ENCODE results near the gene MTREX.

Gene MTREX

DNA sequence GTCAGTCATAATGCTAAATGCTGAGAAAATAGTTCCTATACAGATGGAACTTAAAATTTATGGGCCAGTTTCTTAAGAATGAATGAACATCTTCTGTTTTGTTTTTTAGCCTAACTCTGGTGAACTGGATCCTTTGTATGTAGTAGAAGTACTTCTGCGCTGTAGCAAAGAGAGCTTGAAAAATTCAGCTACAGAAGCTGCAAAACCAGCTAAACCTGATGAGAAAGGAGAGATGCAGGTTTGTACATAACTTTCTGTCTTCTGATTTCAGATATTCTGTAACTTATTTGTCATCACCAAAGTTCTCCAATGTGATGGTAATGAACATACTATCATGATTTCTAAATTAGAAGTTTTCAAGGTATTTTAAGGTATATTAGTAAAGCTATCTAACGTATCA lies 80.1 kb downstream of the MTREX start:
- Histone ChIP-seq H2BK120ac (ENCODE audit: low read depth, low read length) (no peak overlapping the region), H3K9ac (ENCODE audit: low read length) (no peak overlapping the region), H3K9me3 (ENCODE audit: control insufficient read depth, low read length) (peaks cover 20% of the 10 kb centered on the region), H2BK15ac (ENCODE audit: low read depth, poor library complexity, severe bottlenecking) (no peak overlapping the region), H3K27ac (ENCODE audit: low read length, poor library complexity, severe bottlenecking) (no peak overlapping the region), H3K4me2 (ENCODE audit: low read length, poor library complexity, severe bottlenecking) (no peak overlapping the region), H3K27me3 (ENCODE audit: control insufficient read depth in 1 of 2, insufficient read depth in 1 of 2, low read length in 2 of 2) (no peaks in the 10 kb centered on the region), H2BK5ac (ENCODE audit: low read depth, low read length, poor library complexity, severe bottlenecking) (no peak overlapping the region), H3K14ac (ENCODE audit: low read length in 2 of 2) (no peak overlapping the region), H3K18ac (ENCODE audit: low read depth in 1 of 2, low read length in 2 of 2) (no peak overlapping the region), H2AFZ (ENCODE audit: low read depth, low read length) (no peak overlapping the region), H2BK12ac (ENCODE audit: low read length in 2 of 2) (no peak overlapping the region), H4K91ac (ENCODE audit: low read length) (no peak overlapping the region), H3K23ac (ENCODE audit: low read length in 2 of 2) (no peak overlapping the region), H3K79me1 (replicated peaks; ENCODE audit: low read length, poor library complexity, severe bottlenecking) (peaks cover 25% of the 10 kb centered on the region), H3K4me1 (ENCODE audit: control insufficient read depth, insufficient read depth, low read depth, low read length) (no peaks in the 10 kb centered on the region), H4K8ac (ENCODE audit: low read length) (no peak overlapping the region), H3K4me3 (ENCODE audit: insufficient read depth in 1 of 2, low read depth in 1 of 2, low read length in 2 of 2) (no peak overlapping the region), H3K36me3 (ENCODE audit: control insufficient read depth in 1 of 2, insufficient read depth in 2 of 2, low read depth in 1 of 2, low read length in 2 of 2) (peaks cover 17 to 67% of the 10 kb centered on the region in 2 experiments), H3K4ac (ENCODE audit: low read depth in 1 of 2, low read length in 2 of 2) (no peak overlapping the region), H2AK5ac (ENCODE audit: low read length, severe bottlenecking) (no peak overlapping the region)
- no peak for DNase-seq
- WGBS, result 100% methylated on average over 1 of the region's 2 CpGs

DNA sequence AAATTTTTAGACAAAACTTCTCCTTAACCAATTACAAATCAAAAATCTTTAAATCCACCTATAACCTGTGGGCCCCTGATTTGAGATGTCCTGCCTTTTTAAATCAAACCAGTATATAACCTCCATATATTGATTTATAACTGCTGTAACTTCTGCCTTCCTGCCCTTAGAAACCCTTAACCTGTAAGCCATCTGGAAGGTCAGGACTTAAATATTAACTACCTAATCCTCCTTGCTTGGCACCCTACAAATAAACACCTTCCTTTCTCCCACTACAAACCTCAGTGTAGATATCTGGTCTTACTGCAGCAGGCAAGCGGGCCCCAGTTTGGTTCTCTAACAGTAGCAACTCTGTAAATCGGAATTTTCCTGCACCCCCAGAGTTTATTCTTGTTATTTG lies 83.9 kb downstream of the MTREX start:
- Histone ChIP-seq H3K27me3 (ENCODE audit: control insufficient read depth in 1 of 2, insufficient read depth in 1 of 2, low read length in 2 of 2) (no peaks in the 10 kb centered on the region), H3K4me1 (ENCODE audit: control insufficient read depth, insufficient read depth, low read depth, low read length) (no peaks in the 10 kb centered on the region), H3K4ac (ENCODE audit: low read depth in 1 of 2, low read length in 2 of 2) (no peak overlapping the region), H3K14ac (ENCODE audit: low read length in 2 of 2) (no peak overlapping the region), H2BK120ac (ENCODE audit: low read depth, low read length) (no peak overlapping the region), H3K18ac (ENCODE audit: low read depth in 1 of 2, low read length in 2 of 2) (no peak overlapping the region), H3K9me3 (ENCODE audit: control insufficient read depth, low read length) (peaks cover 10% of the 10 kb centered on the region), H3K23ac (ENCODE audit: low read length in 2 of 2) (no peak overlapping the region), H3K4me3 (ENCODE audit: insufficient read depth in 1 of 2, low read depth in 1 of 2, low read length in 2 of 2) (no peak overlapping the region), H3K4me2 (ENCODE audit: low read length, poor library complexity, severe bottlenecking) (no peak overlapping the region), H2BK5ac (ENCODE audit: low read depth, low read length, poor library complexity, severe bottlenecking) (no peak overlapping the region), H3K36me3 (ENCODE audit: control insufficient read depth in 1 of 2, insufficient read depth in 2 of 2, low read depth in 1 of 2, low read length in 2 of 2) (peaks cover 14 to 77% of the 10 kb centered on the region in 2 experiments), H4K8ac (ENCODE audit: low read length) (no peak overlapping the region), H2BK12ac (ENCODE audit: low read length in 2 of 2) (no peak overlapping the region), H3K27ac (ENCODE audit: low read length, poor library complexity, severe bottlenecking) (no peak overlapping the region), H2AK5ac (ENCODE audit: low read length, severe bottlenecking) (no peak overlapping the region), H3K9ac (ENCODE audit: low read length) (no peak overlapping the region), H3K79me1 (replicated peaks; ENCODE audit: low read length, poor library complexity, severe bottlenecking) (peaks cover 17% of the 10 kb centered on the region), H4K91ac (ENCODE audit: low read length) (no peak overlapping the region), H2AFZ (ENCODE audit: low read depth, low read length) (no peak overlapping the region), H2BK15ac (ENCODE audit: low read depth, poor library complexity, severe bottlenecking) (no peak overlapping the region)
- 82% methylated on average over 2 of the region's 2 CpGs for WGBS
- DNase-seq, result no peak

DNA sequence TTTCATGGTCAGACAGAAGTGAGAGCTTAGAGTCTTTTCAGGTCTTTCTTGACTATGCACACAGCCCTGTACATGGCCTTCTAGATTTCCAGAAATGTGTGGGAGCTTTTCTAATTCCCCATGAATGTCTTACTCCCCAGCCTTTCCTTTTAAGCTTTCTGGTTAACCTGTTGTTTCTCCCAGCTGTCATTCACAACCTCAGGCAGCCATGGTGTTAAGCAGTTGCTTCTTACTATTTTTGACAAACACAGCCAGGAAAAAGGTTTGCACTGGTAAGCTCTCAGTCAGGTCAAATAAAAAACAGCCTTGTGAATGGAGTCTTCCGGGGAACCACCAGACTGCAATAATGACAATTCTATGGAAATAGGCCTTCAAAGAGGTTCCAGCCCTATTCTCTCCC lies 84.9 kb downstream of the MTREX start:
- H2BK12ac ChIP-seq (ENCODE audit: low read length in 2 of 2), result no peak overlapping the region
- no peak overlapping the region for H3K4ac ChIP-seq (ENCODE audit: low read depth in 1 of 2, low read length in 2 of 2)
- no peak overlapping the region for H4K8ac ChIP-seq (ENCODE audit: low read length)
- H3K4me3 ChIP-seq (ENCODE audit: insufficient read depth in 1 of 2, low read depth in 1 of 2, low read length in 2 of 2), result no peak overlapping the region
- H3K27me3 ChIP-seq (ENCODE audit: control insufficient read depth in 1 of 2, insufficient read depth in 1 of 2, low read length in 2 of 2), result no peaks in the 10 kb centered on the region
- no peak overlapping the region for H3K27ac ChIP-seq (ENCODE audit: low read length, poor library complexity, severe bottlenecking)
- H3K79me1 ChIP-seq (replicated peaks; ENCODE audit: low read length, poor library complexity, severe bottlenecking), result peaks cover 17% of the 10 kb centered on the region
- H3K18ac ChIP-seq (ENCODE audit: low read depth in 1 of 2, low read length in 2 of 2), result no peak overlapping the region
- no peak overlapping the region for H3K14ac ChIP-seq (ENCODE audit: low read length in 2 of 2)
- H3K4me2 ChIP-seq (ENCODE audit: low read length, poor library complexity, severe bottlenecking), result no peak overlapping the region
- no peaks in the 10 kb centered on the region for H3K4me1 ChIP-seq (ENCODE audit: control insufficient read depth, insufficient read depth, low read depth, low read length)
- H2BK5ac ChIP-seq (ENCODE audit: low read depth, low read length, poor library complexity, severe bottlenecking), result no peak overlapping the region
- no peak overlapping the region for H2AK5ac ChIP-seq (ENCODE audit: low read length, severe bottlenecking)
- DNase-seq, result no peak
- no peak overlapping the region for H2BK15ac ChIP-seq (ENCODE audit: low read depth, poor library complexity, severe bottlenecking)
- peaks cover 10% of the 10 kb centered on the region for H3K9me3 ChIP-seq (ENCODE audit: control insufficient read depth, low read length)
- H2BK120ac ChIP-seq (ENCODE audit: low read depth, low read length), result no peak overlapping the region
- peaks cover 14 to 77% of the 10 kb centered on the region in 2 experiments for H3K36me3 ChIP-seq (ENCODE audit: control insufficient read depth in 1 of 2, insufficient read depth in 2 of 2, low read depth in 1 of 2, low read length in 2 of 2)
- H4K91ac ChIP-seq (ENCODE audit: low read length), result no peak overlapping the region
- no peak overlapping the region for H2AFZ ChIP-seq (ENCODE audit: low read depth, low read length)
- 100% methylated on average over 1 of the region's 1 CpG for WGBS
- H3K9ac ChIP-seq (ENCODE audit: low read length), result no peak overlapping the region
- no peak overlapping the region for H3K23ac ChIP-seq (ENCODE audit: low read length in 2 of 2)

DNA sequence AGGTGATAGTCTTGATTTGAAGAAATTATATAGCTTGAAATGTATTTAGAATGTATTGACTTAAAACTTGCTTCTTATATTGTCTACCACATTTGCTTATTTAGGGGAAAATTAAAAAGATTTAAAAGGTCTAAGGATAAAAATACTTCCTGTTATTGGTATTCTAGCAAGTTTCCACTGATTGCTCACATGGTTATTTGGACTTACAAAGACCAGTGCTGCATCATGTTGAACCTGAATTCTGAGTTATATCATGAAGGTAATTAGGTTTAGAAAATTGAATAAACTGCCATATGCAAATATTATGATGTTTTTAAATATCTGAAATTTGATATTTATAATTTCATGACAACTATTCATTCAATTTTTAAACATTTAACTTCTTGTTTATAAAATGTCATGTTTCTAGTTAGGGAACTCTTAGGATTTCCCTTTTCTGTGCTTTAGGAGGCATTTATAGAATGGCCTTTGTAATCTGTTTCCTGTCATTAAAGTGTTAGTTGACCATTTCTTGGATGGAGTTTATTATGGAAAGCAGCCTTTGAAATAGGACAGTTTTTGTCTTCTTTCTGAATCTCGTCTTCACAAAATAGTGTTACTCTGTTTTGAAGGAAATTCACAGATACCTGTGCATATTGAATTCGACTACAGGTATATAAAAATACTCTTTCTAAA lies 85.8 kb downstream of the MTREX start:
- Histone ChIP-seq H3K4me2 (ENCODE audit: low read length, poor library complexity, severe bottlenecking) (no peak overlapping the region), H2BK15ac (ENCODE audit: low read depth, poor library complexity, severe bottlenecking) (no peak overlapping the region), H3K27me3 (ENCODE audit: control insufficient read depth in 1 of 2, insufficient read depth in 1 of 2, low read length in 2 of 2) (no peaks in the 10 kb centered on the region), H4K8ac (ENCODE audit: low read length) (no peak overlapping the region), H4K91ac (ENCODE audit: low read length) (no peak overlapping the region), H3K79me1 (replicated peaks; ENCODE audit: low read length, poor library complexity, severe bottlenecking) (peaks cover 17% of the 10 kb centered on the region), H3K4me1 (ENCODE audit: control insufficient read depth, insufficient read depth, low read depth, low read length) (no peaks in the 10 kb centered on the region), H3K36me3 (ENCODE audit: control insufficient read depth in 1 of 2, insufficient read depth in 2 of 2, low read depth in 1 of 2, low read length in 2 of 2) (peaks cover 14 to 77% of the 10 kb centered on the region in 2 experiments), H3K4ac (ENCODE audit: low read depth in 1 of 2, low read length in 2 of 2) (no peak overlapping the region), H2AFZ (ENCODE audit: low read depth, low read length) (no peak overlapping the region), H3K23ac (ENCODE audit: low read length in 2 of 2) (no peak overlapping the region), H3K27ac (ENCODE audit: low read length, poor library complexity, severe bottlenecking) (no peak overlapping the region), H3K14ac (ENCODE audit: low read length in 2 of 2) (no peak overlapping the region), H2BK5ac (ENCODE audit: low read depth, low read length, poor library complexity, severe bottlenecking) (no peak overlapping the region), H2AK5ac (ENCODE audit: low read length, severe bottlenecking) (no peak overlapping the region), H3K18ac (ENCODE audit: low read depth in 1 of 2, low read length in 2 of 2) (no peak overlapping the region), H2BK120ac (ENCODE audit: low read depth, low read length) (no peak overlapping the region), H3K4me3 (ENCODE audit: insufficient read depth in 1 of 2, low read depth in 1 of 2, low read length in 2 of 2) (no peak overlapping the region), H3K9ac (ENCODE audit: low read length) (no peak overlapping the region), H3K9me3 (ENCODE audit: control insufficient read depth, low read length) (peaks cover 10% of the 10 kb centered on the region), H2BK12ac (ENCODE audit: low read length in 2 of 2) (no peak overlapping the region)
- no CpG with 5 or more reads among the region's 2 CpGs for WGBS
- DNase-seq, result no peak
